ENCODE results near the gene FAM181A.

Gene FAM181A

DNA sequence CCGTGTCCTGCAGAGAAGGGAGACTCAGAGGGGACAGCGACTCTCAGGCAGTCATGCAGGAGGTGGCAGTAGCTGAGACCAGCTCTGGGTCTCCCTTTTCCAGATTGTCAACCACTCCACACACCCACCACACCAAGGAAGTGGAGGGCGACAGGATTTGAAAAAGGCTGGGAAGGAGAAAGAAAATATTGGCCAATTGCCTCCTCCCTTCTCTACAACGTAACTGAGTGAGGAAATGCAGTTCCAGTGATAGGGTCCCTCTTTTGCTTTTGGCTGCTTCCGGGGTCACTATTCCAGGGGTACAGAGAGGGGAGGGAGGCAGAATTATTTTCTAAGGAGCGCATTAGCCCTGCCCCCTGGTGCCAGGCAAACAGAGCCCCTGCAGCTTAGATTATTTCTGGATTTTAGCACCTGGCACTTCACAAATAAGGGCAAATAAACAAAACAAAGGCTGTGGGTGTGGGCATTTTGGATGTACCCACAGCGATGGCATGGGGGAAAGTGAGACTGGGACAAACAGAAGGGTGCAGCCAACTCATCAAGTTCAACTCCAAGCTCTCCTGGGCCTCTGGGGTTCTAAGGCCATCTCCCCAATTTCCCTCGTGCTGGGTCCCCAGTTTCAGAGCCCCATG is 28.8 kb downstream of the FAM181A start:
- in situ Hi-C loops (cut with HindIII; ENCODE audit: low sequenced_read_pairs) = no loop called here
- TF ChIP-seq, protein P1, sequence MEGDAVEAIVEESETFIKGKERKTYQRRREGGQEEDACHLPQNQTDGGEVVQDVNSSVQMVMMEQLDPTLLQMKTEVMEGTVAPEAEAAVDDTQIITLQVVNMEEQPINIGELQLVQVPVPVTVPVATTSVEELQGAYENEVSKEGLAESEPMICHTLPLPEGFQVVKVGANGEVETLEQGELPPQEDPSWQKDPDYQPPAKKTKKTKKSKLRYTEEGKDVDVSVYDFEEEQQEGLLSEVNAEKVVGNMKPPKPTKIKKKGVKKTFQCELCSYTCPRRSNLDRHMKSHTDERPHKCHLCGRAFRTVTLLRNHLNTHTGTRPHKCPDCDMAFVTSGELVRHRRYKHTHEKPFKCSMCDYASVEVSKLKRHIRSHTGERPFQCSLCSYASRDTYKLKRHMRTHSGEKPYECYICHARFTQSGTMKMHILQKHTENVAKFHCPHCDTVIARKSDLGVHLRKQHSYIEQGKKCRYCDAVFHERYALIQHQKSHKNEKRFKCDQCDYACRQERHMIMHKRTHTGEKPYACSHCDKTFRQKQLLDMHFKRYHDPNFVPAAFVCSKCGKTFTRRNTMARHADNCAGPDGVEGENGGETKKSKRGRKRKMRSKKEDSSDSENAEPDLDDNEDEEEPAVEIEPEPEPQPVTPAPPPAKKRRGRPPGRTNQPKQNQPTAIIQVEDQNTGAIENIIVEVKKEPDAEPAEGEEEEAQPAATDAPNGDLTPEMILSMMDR (IDR thresholded peaks at IDR 0.05; ENCODE audit: low read depth, low read length) = no peak
- no peak overlapping the region for H3K4me3 ChIP-seq (ENCODE audit: low read depth, low read length)
- DNase-seq (ENCODE audit: low read depth, low spot score) = no peak

DNA sequence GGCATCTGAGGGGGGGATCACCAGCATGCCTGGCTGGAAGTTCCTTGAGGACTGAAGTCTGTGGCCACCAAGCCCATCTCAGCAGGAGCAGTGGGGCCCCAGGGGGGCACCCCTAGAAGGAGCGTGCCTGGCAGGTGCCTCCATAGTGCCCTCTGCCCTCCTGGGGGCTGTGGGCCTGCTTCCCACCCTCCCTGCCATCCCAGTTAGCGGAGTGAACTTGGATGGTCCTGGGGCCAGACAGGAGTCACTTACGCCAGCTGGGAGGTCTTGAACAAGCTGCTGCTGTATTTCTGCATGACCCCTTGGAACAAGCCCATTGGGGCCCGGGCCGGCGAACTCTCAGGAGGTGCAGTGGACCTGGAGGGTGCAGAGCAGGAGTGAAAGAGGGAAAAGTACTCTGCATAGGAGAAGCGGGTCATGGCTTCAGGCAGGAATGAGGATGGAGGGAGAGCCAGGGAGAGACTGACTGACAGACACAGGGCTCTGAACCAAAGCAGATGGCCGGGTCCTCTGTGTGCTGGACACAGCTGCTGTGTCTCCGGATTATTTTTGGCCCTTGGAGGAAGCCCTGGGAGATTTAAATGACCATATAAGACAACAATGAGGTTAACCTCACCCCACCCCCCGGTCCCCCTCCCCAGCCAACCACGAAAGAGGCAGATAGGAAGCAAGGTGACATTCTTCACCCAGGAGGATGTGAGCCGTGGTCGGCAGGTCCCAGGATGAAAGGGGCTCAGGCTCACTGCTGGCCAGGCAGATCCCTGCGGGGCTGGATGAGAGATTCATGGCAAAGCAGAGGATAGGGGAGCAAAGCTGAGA is 29.6 kb downstream of the FAM181A start:
- in situ Hi-C loops (cut with HindIII; ENCODE audit: low sequenced_read_pairs) = no loop called here
- TF ChIP-seq, protein P1 (IDR thresholded peaks at IDR 0.05; ENCODE audit: low read depth, low read length) = no peak
- DNase-seq (ENCODE audit: low read depth, low spot score) = no peak
- H3K4me3 ChIP-seq (ENCODE audit: low read depth, low read length) = no peak overlapping the region

DNA sequence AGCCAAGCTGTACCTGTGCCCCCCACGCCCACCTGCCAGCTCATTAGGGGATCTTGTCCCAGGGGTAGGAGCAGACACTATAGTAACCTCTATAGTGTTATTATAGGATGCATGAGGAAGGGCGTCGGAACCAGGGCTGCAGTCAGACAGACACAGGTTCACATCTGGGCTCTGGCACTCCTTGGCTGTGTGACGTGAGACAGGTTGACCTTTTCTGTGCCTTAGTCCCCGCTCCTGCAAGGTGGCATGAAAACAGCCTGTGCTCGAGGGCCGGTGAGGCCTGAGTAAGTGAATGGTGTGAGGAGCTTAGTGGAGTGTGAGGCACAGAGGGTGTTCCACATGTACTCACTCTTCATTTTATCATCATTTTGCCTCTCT is 30.2 kb downstream of the FAM181A start:
- in situ Hi-C loops (cut with HindIII; ENCODE audit: low sequenced_read_pairs) = no loop called here
- TF ChIP-seq, protein P1 (IDR thresholded peaks at IDR 0.05; ENCODE audit: low read depth, low read length) = no peak
- H3K4me3 ChIP-seq (ENCODE audit: low read depth, low read length) = no peak overlapping the region
- DNase-seq (ENCODE audit: low read depth, low spot score) = no peak

DNA sequence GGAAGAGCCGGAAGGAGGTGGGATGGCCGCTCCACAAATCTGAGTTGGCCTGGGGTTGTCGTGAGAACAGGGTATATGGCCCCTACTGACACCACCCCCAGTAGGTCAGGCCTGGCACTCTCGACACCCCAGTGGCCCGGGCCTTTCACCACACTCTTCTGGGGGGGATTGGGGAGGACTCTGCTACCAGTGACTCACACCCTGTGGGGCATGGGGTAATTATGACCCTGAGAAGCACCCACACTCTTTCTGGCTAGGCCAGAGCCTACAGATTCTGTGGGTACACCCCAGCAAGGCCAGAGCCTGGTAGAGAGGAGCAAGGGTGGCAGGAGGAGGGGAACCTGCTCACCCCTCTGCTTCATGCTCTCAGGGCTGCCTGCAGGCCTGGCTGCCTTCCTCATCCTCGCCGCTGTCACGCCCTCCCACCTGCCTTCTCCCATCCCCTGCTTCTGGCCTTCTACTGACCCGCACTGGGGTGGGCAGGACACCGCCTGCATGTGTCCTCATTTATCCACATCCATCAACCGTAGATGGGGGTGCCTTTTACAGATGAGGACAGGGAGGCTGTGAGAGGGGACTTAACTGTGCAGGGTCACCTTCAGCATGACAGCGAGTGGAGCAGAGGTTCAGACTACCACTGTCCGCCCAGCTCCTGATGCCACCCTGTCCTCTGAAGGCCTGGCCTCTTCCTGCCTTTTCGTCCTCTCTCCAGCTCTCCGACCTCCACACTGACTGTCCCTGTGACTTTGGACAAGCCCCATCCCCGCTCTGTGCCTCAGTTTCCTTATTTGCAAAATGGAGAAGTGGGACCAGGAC is 30.8 kb downstream of the FAM181A start:
- in situ Hi-C loops (cut with HindIII; ENCODE audit: low sequenced_read_pairs) = no loop called here

DNA sequence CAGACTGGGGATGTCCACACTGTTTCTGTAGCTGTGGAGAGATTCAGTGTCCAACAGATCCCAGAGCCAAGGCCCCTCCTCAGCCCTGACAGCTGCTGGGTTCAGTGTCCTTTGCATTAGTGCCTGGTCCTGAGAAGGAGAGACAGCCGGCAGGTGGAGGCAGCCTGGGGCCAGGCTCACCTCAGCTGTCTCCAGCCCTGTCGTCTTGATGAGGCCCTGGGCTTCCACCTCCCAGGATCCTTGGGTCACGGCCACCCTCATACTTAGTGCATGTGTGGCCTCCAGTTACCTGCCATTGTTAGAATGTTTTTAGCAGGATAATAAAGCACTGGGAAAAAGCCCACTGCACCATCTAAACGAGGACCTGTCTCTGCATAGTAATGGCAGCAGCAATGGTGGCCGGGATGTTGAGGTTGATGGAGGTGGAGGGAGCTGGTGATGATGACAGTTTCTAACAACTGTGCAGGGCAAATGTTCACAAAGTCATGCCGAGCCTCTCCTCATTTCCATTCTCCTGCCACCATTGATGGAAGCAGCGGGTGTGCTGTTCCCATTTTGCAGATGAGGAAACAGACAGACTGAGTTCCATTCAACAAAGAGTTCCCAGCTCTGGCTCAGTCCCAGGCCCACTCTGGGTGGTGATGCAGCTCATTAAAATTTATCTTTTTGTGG is 31.6 kb downstream of the FAM181A start:
- DNase-seq (ENCODE audit: low read depth, low spot score) = no peak
- no peak overlapping the region for H3K4me3 ChIP-seq (ENCODE audit: low read depth, low read length)
- TF ChIP-seq, protein P1 (IDR thresholded peaks at IDR 0.05; ENCODE audit: low read depth, low read length) = no peak
- in situ Hi-C loops (cut with HindIII; ENCODE audit: low sequenced_read_pairs) = no loop called here

More for the DNA sequence above, 30.8 kb downstream of the FAM181A start:
- DNase-seq (ENCODE audit: low read depth, low spot score) = no peak
- TF ChIP-seq, protein P1 (IDR thresholded peaks at IDR 0.05; ENCODE audit: low read depth, low read length) = no peak
- no peak overlapping the region for H3K4me3 ChIP-seq (ENCODE audit: low read depth, low read length)

Measured in astrocyte of the spinal cord (primary cell).